ENCODE measurements around the gene LMTK2.

DNA sequence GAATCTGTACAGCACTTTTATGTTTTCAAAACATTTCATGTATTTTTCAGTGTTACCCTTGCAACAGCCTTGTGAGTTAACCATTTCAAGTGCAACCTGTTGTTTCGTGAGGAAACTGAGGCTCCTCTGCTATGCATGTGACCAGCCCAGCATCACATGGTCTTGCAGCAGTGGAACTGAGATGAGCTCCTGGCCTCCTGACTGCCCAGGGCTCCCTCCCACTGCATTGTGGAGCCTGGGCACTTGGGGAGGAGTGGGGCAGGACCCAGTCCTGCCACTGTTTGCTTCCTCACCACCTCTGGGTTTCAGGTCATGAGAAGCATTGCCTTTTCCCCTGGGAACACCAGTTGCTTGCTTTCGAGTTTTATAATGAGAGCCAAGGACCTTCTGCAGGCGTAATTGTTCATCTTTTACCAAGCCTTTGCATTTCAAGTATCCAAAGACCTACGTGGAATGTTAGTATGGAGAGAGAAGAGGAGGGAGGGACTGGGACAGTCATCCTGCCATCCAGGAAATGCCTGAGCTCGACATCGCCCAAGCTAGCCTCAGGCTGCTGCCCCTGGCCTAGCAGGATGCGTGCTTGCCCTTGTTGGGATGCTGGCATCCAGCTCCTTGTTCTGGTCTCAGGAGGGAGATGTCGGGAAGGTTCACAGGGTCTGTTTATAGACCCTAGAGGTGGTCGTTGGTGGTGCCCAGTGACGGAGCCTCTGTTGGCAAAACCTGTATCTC is 72.3 kb downstream of the LMTK2 start:
- TF ChIP-seq, protein P1, sequence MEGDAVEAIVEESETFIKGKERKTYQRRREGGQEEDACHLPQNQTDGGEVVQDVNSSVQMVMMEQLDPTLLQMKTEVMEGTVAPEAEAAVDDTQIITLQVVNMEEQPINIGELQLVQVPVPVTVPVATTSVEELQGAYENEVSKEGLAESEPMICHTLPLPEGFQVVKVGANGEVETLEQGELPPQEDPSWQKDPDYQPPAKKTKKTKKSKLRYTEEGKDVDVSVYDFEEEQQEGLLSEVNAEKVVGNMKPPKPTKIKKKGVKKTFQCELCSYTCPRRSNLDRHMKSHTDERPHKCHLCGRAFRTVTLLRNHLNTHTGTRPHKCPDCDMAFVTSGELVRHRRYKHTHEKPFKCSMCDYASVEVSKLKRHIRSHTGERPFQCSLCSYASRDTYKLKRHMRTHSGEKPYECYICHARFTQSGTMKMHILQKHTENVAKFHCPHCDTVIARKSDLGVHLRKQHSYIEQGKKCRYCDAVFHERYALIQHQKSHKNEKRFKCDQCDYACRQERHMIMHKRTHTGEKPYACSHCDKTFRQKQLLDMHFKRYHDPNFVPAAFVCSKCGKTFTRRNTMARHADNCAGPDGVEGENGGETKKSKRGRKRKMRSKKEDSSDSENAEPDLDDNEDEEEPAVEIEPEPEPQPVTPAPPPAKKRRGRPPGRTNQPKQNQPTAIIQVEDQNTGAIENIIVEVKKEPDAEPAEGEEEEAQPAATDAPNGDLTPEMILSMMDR (conservative IDR thresholded peaks at IDR 0.05; ENCODE audit: low read depth in 2 of 2) = no peak
- TF ChIP-seq, protein P2, sequence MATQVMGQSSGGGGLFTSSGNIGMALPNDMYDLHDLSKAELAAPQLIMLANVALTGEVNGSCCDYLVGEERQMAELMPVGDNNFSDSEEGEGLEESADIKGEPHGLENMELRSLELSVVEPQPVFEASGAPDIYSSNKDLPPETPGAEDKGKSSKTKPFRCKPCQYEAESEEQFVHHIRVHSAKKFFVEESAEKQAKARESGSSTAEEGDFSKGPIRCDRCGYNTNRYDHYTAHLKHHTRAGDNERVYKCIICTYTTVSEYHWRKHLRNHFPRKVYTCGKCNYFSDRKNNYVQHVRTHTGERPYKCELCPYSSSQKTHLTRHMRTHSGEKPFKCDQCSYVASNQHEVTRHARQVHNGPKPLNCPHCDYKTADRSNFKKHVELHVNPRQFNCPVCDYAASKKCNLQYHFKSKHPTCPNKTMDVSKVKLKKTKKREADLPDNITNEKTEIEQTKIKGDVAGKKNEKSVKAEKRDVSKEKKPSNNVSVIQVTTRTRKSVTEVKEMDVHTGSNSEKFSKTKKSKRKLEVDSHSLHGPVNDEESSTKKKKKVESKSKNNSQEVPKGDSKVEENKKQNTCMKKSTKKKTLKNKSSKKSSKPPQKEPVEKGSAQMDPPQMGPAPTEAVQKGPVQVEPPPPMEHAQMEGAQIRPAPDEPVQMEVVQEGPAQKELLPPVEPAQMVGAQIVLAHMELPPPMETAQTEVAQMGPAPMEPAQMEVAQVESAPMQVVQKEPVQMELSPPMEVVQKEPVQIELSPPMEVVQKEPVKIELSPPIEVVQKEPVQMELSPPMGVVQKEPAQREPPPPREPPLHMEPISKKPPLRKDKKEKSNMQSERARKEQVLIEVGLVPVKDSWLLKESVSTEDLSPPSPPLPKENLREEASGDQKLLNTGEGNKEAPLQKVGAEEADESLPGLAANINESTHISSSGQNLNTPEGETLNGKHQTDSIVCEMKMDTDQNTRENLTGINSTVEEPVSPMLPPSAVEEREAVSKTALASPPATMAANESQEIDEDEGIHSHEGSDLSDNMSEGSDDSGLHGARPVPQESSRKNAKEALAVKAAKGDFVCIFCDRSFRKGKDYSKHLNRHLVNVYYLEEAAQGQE (IDR thresholded peaks at IDR 0.05; ENCODE audit: unreplicated experiment) = no peak
- no peak for TF ChIP-seq CREB1 (CRISPR knock-in tag; IDR thresholded peaks at IDR 0.05; ENCODE audit: low read depth)
- TF ChIP-seq EZH2 (IDR thresholded peaks at IDR 0.05; ENCODE audit: low read depth, unreplicated experiment) = no peak
- no peak for TF ChIP-seq STAT1 (IDR thresholded peaks at IDR 0.05; ENCODE audit: unreplicated experiment)
- TF ChIP-seq EZH2phosphoT487 (IDR thresholded peaks at IDR 0.05; ENCODE audit: unreplicated experiment) = no peak
- TF ChIP-seq ZNF331 (CRISPR knock-in tag; IDR thresholded peaks at IDR 0.05; ENCODE audit: low read depth) = no peak
